ENCODE results near the gene PDE6G.
A peak's percentile ranks its signal among the peaks of the same experiment; 100 is the strongest.

PDE6G gene

GRCh38 chr17:81702934-81703746, 46.8 kb upstream of the PDE6G start, which contains the start of gene MRPL12:
MRPL12 (plus strand) TSS chr17:81703367; CDS start chr17:81703502, 135 bp downstream.
- no peaks in the 10 kb centered on the region for H3K9me3 ChIP-seq (ENCODE audit: control insufficient read depth, insufficient read depth, low read depth, low read length)
- ChIA-PET CTCF (interaction anchor here (0.9 to 2.4 kb wide), 4 partner anchors 9 to 28 kb away, joined by 4 to 9 read pairs (median 4); no protein-coding TSS in a partner anchor), POLR2A (interaction anchor here (0.6 to 4.0 kb wide), 44 partner anchors 9 to 480 kb away, joined by 3 to 109 read pairs (median 5); partner anchors contain the start of genes ARL16, CCDC137, CENPX and CEP131)
- peaks cover 36 to 81% of the 10 kb centered on the region in 2 experiments for H3K36me3 ChIP-seq (ENCODE audit: control insufficient read depth in 2 of 2, insufficient read depth in 1 of 2, low read length in 2 of 2)
- H3K4me3 ChIP-seq (ENCODE audit: low read depth, low read length) = peak within 1 kb of the TSS; percentile 73
- peak within 1 kb of the TSS; percentile 97 for H3K27ac ChIP-seq (ENCODE audit: extremely low read depth, low read depth, low read length)
- H3K4me1 ChIP-seq (ENCODE audit: control insufficient read depth, insufficient read depth, low read length) = peaks cover 6% of the 10 kb centered on the region; the same call in 1 of the 2 replicates
- no peak for TF ChIP-seq ZNF426 (tag by site-specific recombination; IDR thresholded peaks at IDR 0.05)
- peak; percentile 80; the same call in 1 of the 2 replicates for TF ChIP-seq ZSCAN18 (tag by site-specific recombination; IDR thresholded peaks at IDR 0.05)
- TF ChIP-seq ZNF561 (tag by site-specific recombination; IDR thresholded peaks at IDR 0.05; ENCODE audit: borderline replicate concordance) = peak; percentile 41; the same call in 1 of the 2 replicates
- TF ChIP-seq ZNF785 (tag by site-specific recombination; IDR thresholded peaks at IDR 0.05) = no peak
- no peak for TF ChIP-seq ZNF670 (tag by site-specific recombination; IDR thresholded peaks at IDR 0.05; ENCODE audit: low read depth)
- TF ChIP-seq ZBTB48 (tag by site-specific recombination; IDR thresholded peaks at IDR 0.05) = peak; percentile 67
- no peak for TF ChIP-seq ZNF529 (tag by site-specific recombination; IDR thresholded peaks at IDR 0.05; ENCODE audit: insufficient replicate concordance)
- no peak for TF ChIP-seq ZNF202 (tag by site-specific recombination; IDR thresholded peaks at IDR 0.05; ENCODE audit: borderline replicate concordance)
- peak; percentile 86 for TF ChIP-seq ZBTB11 (tag by site-specific recombination; conservative IDR thresholded peaks at IDR 0.05; ENCODE audit: low read depth)
- peak; percentile 54; the same call in 1 of the 2 replicates for TF ChIP-seq ZNF692 (tag by site-specific recombination; IDR thresholded peaks at IDR 0.05)
- TF ChIP-seq PATZ1 (tag by site-specific recombination; IDR thresholded peaks at IDR 0.05) = peak; percentile 74
- TF ChIP-seq KLF17 (tag by site-specific recombination; IDR thresholded peaks at IDR 0.05) = peak; percentile 64
- TF ChIP-seq CTCF (tag by site-specific recombination; IDR thresholded peaks at IDR 0.05) = peak; percentile 77
- TF ChIP-seq KLF10 (tag by site-specific recombination; IDR thresholded peaks at IDR 0.05) = peak; percentile 32; the same call in 1 of the 2 replicates
- TF ChIP-seq ZNF76 (tag by site-specific recombination; IDR thresholded peaks at IDR 0.05; ENCODE audit: borderline replicate concordance, low read depth) = peak; percentile 96
- no peak for TF ChIP-seq ZNF302 (tag by site-specific recombination; IDR thresholded peaks at IDR 0.05; ENCODE audit: low read depth)
- peak; percentile 74 for TF ChIP-seq GLIS1 (tag by site-specific recombination; IDR thresholded peaks at IDR 0.05)
- TF ChIP-seq ZNF548 (tag by site-specific recombination; IDR thresholded peaks at IDR 0.05) = peak; percentile 50; the same call in 1 of the 2 replicates
- TF ChIP-seq ZNF843 (tag by site-specific recombination; IDR thresholded peaks at IDR 0.05) = peak; percentile 43; the same call in 1 of the 2 replicates
- TF ChIP-seq GLI2 (tag by site-specific recombination; IDR thresholded peaks at IDR 0.05; ENCODE audit: borderline replicate concordance, low read depth) = no peak
- peak; percentile 75; the same call in 1 of the 2 replicates for TF ChIP-seq ZNF148 (tag by site-specific recombination; IDR thresholded peaks at IDR 0.05; ENCODE audit: borderline replicate concordance)
